ENCODE results near the gene BIRC7. TPM values are rescaled to one million over a fixed set of nuclear protein-coding genes. Genes with fewer than 3 reads are reported as not detected.

Gene BIRC7
- total RNA-seq, 4 donors from 2014 or later = 29.4 to 53.1 (median 42.2) TPM

DNA sequence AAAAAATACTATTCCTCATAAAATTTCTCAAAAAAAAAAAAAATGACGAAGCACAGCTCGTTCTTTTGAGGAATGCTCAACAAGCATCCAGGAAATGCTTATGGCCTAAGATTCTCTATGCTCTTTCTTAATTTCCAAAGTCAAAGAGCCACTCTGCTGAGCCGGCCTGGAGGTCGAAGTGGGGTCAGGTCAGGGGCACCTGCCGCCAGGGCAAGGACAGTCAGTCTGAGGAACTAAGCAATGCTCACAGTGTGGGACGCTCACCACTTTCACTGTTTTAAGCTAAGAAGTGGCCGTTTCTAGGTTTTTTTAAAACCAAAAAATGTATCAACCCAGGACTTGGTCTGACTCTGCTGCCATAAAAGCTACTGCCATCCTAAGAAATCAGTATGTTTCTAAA, 37.1 kb upstream of the BIRC7 start:
- Histone ChIP-seq H3K4me1 (peaks cover 0 to 31% (median 2%) of the 10 kb centered on the region in 4 donors), H3K36me3 (peaks cover 3 to 78% (median 27%) of the 10 kb centered on the region in 3 donors), H3K27me3 (no peaks in the 10 kb centered on the region), H3K4me3 (no peak overlapping the region), H3K9me3 (no peaks in the 10 kb centered on the region), H3K27ac (no peak overlapping the region)
- DNase-seq (ENCODE audit: low spot score in 2 of 2) = no peak
- WGBS, 2 donors = 57 to 59% methylated on average over 7 of the region's 7 CpGs
- no peak for TF ChIP-seq EP300 (IDR thresholded peaks at IDR 0.05)
- TF ChIP-seq, protein P1, sequence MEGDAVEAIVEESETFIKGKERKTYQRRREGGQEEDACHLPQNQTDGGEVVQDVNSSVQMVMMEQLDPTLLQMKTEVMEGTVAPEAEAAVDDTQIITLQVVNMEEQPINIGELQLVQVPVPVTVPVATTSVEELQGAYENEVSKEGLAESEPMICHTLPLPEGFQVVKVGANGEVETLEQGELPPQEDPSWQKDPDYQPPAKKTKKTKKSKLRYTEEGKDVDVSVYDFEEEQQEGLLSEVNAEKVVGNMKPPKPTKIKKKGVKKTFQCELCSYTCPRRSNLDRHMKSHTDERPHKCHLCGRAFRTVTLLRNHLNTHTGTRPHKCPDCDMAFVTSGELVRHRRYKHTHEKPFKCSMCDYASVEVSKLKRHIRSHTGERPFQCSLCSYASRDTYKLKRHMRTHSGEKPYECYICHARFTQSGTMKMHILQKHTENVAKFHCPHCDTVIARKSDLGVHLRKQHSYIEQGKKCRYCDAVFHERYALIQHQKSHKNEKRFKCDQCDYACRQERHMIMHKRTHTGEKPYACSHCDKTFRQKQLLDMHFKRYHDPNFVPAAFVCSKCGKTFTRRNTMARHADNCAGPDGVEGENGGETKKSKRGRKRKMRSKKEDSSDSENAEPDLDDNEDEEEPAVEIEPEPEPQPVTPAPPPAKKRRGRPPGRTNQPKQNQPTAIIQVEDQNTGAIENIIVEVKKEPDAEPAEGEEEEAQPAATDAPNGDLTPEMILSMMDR (IDR thresholded peaks at IDR 0.05) = no peak
- TF ChIP-seq POLR2A (IDR thresholded peaks at IDR 0.05) = no peak

- peaks cover 0 to 32% (median 2%) of the 10 kb centered on the region in 4 donors for H3K4me1 ChIP-seq
- H3K27ac ChIP-seq = no peak overlapping the region
- H3K36me3 ChIP-seq = peaks cover 3 to 83% (median 26%) of the 10 kb centered on the region in 3 donors
- no peaks in the 10 kb centered on the region for H3K27me3 ChIP-seq
- no peak for DNase-seq (ENCODE audit: low spot score in 2 of 2)
- H3K9me3 ChIP-seq = no peaks in the 10 kb centered on the region
- no peak overlapping the region for H3K4me3 ChIP-seq
- 90 to 92% methylated on average over 14 to 17 of the region's 17 CpGs for WGBS, 2 donors
- TF ChIP-seq EP300 (IDR thresholded peaks at IDR 0.05) = no peak
- TF ChIP-seq POLR2A (IDR thresholded peaks at IDR 0.05) = no peak
- TF ChIP-seq, protein P1 (IDR thresholded peaks at IDR 0.05) = no peak
Observed at GRCh38 chr20:63202021-63202420, 33.7 kb upstream of the BIRC7 start.

GRCh38 chr20:63202811-63203526, 32.7 kb upstream of the BIRC7 start:
- DNase-seq (ENCODE audit: low spot score in 2 of 2) = no peak
- TF ChIP-seq, protein P1 (IDR thresholded peaks at IDR 0.05) = no peak
- TF ChIP-seq EP300 (IDR thresholded peaks at IDR 0.05) (no peak), POLR2A (IDR thresholded peaks at IDR 0.05) (no peak)
- no peaks in the 10 kb centered on the region for H3K9me3 ChIP-seq
- H3K27me3 ChIP-seq = no peaks in the 10 kb centered on the region
- no peak overlapping the region for H3K4me3 ChIP-seq
- no peak overlapping the region for H3K27ac ChIP-seq
- peaks cover 3 to 86% (median 26%) of the 10 kb centered on the region in 3 donors for H3K36me3 ChIP-seq
- H3K4me1 ChIP-seq = peaks cover 0 to 27% (median 2%) of the 10 kb centered on the region in 4 donors
- WGBS, 2 donors = 95 to 98% methylated on average over 22 to 27 of the region's 29 CpGs

DNA sequence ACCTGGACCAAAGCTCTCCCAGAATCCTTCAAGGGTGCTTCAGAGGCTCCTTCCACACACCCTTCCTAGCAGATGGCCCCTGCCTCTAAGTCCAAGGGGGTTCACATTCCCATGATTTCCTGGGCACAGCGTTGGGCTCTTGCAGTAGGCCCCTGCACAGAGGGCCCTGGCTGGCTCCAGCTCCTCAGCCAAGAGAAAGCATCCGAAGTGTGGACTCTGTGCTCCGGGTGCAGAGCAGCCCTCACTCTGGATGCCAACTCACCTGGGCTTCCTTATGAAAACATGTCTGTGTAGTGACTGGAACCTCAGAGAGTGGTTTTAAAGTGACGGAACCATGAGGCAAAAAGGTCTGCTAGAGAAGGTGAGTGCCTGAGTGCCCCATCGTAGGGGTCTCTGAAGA, 31.3 kb upstream of the BIRC7 start:
- H3K27ac ChIP-seq = no peak overlapping the region
- peaks cover 0 to 22% (median under 1%) of the 10 kb centered on the region in 4 donors for H3K4me1 ChIP-seq
- H3K9me3 ChIP-seq = no peaks in the 10 kb centered on the region
- TF ChIP-seq POLR2A (IDR thresholded peaks at IDR 0.05) (no peak), EP300 (IDR thresholded peaks at IDR 0.05) (no peak)
- TF ChIP-seq, protein P1 (IDR thresholded peaks at IDR 0.05) = no peak
- peaks cover 3 to 98% (median 26%) of the 10 kb centered on the region in 3 donors for H3K36me3 ChIP-seq
- H3K27me3 ChIP-seq = no peaks in the 10 kb centered on the region
- 86 to 88% methylated on average over 4 to 5 of the region's 5 CpGs for WGBS, 2 donors
- DNase-seq (ENCODE audit: low spot score in 2 of 2) = no peak
- H3K4me3 ChIP-seq = no peak overlapping the region

DNA sequence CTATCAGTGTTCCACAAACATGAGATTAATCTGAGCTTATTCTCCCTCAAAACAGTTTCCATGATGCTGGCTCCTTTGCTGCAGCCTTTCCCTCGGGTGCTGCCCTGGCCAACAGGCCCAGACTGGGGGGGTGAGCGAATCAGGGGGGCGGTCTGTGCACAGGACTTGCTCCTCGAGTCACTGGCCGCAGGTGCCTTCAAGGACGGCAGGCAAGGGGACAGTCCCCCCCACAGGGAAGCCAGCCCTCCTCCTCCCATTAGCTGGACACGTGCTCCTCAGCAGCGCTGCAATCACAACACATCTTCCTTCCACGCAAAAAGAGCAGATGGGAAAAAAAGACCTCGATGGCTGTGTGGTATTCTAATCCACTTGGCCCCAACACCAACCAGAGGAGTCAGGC, 29.8 kb upstream of the BIRC7 start:
- H3K4me1 ChIP-seq = peaks cover 0 to 34% (median 2%) of the 10 kb centered on the region in 4 donors
- no peak for DNase-seq (ENCODE audit: low spot score in 2 of 2)
- no peak overlapping the region for H3K4me3 ChIP-seq
- H3K9me3 ChIP-seq = no peaks in the 10 kb centered on the region
- H3K36me3 ChIP-seq = peaks cover 3 to 98% (median 26%) of the 10 kb centered on the region in 3 donors
- no peak for TF ChIP-seq POLR2A (IDR thresholded peaks at IDR 0.05)
- TF ChIP-seq, protein P1 (IDR thresholded peaks at IDR 0.05) = no peak
- TF ChIP-seq EP300 (IDR thresholded peaks at IDR 0.05) = no peak
- no peak overlapping the region for H3K27ac ChIP-seq
- no peaks in the 10 kb centered on the region for H3K27me3 ChIP-seq
- WGBS, 2 donors = 81 to 88% methylated on average over 10 of the region's 10 CpGs

All from tibial nerve (tissue), 4 donors.